K562 (cell line): ENCODE results near the gene EIF4E. TPM values are rescaled to one million over a fixed set of nuclear protein-coding genes. Genes with fewer than 3 reads are reported as not detected.

Experiments used
- BMI1 ChIP-seq: fragments of 150-350 bp; IDR thresholded peaks from 2 replicates; pipeline ENCODE4 v1.6.1; 2014; ENCODE audit warnings: low read length
- ELF4 ChIP-seq: fragments of 450-650 bp; formaldehyde crosslinking; IDR thresholded peaks from 2 replicates; pipeline ENCODE4 v1.4.0; 2022; ENCODE audit warnings: missing genetic modification characterization
- ETV1 ChIP-seq: fragments of 450-650 bp; conservative IDR thresholded peaks from 2 replicates; pipeline ENCODE4 v1.6.1; 2016; ENCODE audit warnings: missing genetic modification characterization, control low read depth, low read depth, missing compliant biosample characterization
- GABPB1 ChIP-seq: sonication (generic); formaldehyde crosslinking; IDR thresholded peaks from 2 replicates; pipeline ENCODE4 v1.8.0; 2022; ENCODE audit warnings: mild to moderate bottlenecking, missing genetic modification reagents
- JUNB ChIP-seq: fragments of 450-650 bp; formaldehyde crosslinking; conservative IDR thresholded peaks from 2 replicates; pipeline ENCODE4 v1.4.0; 2020; ENCODE audit warnings: mild to moderate bottlenecking
- KLF1 ChIP-seq: fragments of 450-650 bp; IDR thresholded peaks from 2 replicates; pipeline ENCODE4 v1.6.1; 2016; ENCODE audit warnings: missing genetic modification characterization, missing compliant biosample characterization
- MEIS2 ChIP-seq: fragments of 450-650 bp; IDR thresholded peaks from 2 replicates; pipeline ENCODE4 v1.6.1; 2014; ENCODE audit warnings: mild to moderate bottlenecking; ENCODE audit not compliant: partially characterized antibody
- MXI1 ChIP-seq: IDR thresholded peaks from 2 replicates; pipeline ENCODE4 v1.6.1; 2011; ENCODE audit warnings: low read depth, mild to moderate bottlenecking, improper control_type of control experiment, low read length
- MYC ChIP-seq, 2 experiments: fragments of 250-450 bp in 1 of 2; sonication (Bioruptor Pico) in 1 of 2; IDR thresholded peaks; 2 replicates each; pipeline versions ENCODE4 v1.5.1 to v1.6.1; 2012 to 2021; ENCODE audit warnings: low read depth in 2 of 2, borderline replicate concordance in 1 of 2, improper control_type of control experiment in 1 of 2, low read length in 1 of 2, mild to moderate bottlenecking in 1 of 2, moderate library complexity in 1 of 2
- RAD21 ChIP-seq, 2 experiments: fragments of 250-450 bp in 1 of 2; fragments of 450-650 bp in 1 of 2; sonication (Bioruptor Pico) in 1 of 2; formaldehyde crosslinking in 1 of 2; IDR thresholded peaks in 1 of 2; conservative IDR thresholded peaks in 1 of 2; 2 replicates each; pipeline versions ENCODE4 v1.4.0 to v1.8.0; 2020 to 2022; ENCODE audit warnings: mild to moderate bottlenecking in 2 of 2, moderate library complexity in 1 of 2
- USF2 ChIP-seq: sonication (generic); formaldehyde crosslinking; IDR thresholded peaks from 2 replicates; pipeline ENCODE4 v1.5.0; 2020; ENCODE audit warnings: missing genetic modification reagents
- ZNF592 ChIP-seq: fragments of 450-650 bp; IDR thresholded peaks from 2 replicates; pipeline ENCODE4 v1.6.1; 2017; ENCODE audit warnings: antibody characterized with exemption, mild to moderate bottlenecking
- ZNF699 ChIP-seq: fragments of 250-450 bp; sonication (Bioruptor Pico); IDR thresholded peaks from 2 replicates; pipeline ENCODE4 v1.8.0; 2021; ENCODE audit warnings: mild to moderate bottlenecking, moderate library complexity; ENCODE audit not compliant: insufficient replicate concordance
- polyA plus RNA-seq, 8 experiments: library from polyadenylated mRNA; depleted of rRNA in 4 of 8; stranded (reverse) in 5 of 8; unstranded in 3 of 8; fragments of >200 nt; fragmentation: Nextera tagmentation in 2 of 8; fragmentation: Illumina TruSeq in 1 of 8; extraction: Ambion mirVana in 2 of 8; extraction: Trizol in 1 of 8; gene quantifications; 2 replicates each; pipeline versions ENCODE4 v1.2.1 to v1.2.3, GENCODE V29; 2011 to 2014; ENCODE audit warnings: inconsistent platforms in 1 of 8, missing spikeins in 1 of 8
- total RNA-seq, 7 experiments: library from RNA; depleted of rRNA in 6 of 7; stranded (reverse); fragments of >200 nt in 6 of 7; fragmentation: Illumina TruSeq in 2 of 7; extraction: Trizol in 2 of 7; gene quantifications; 2 replicates each; pipeline versions ENCODE4 v1.2.1 to v1.2.3, GENCODE V29; 2011 to 2021; ENCODE audit warnings: low replicate concordance in 1 of 7
- TF ChIP-seq, protein P1 (sequence below): fragments of 450-650 bp; IDR thresholded peaks from 2 replicates; pipeline ENCODE4 v1.6.1; 2017; ENCODE audit warnings: antibody characterized with exemption

Gene EIF4E
- total and polyA plus RNA-seq, 9 of the 15 experiments (the other 6 are each of a cell fraction or from before 2014, with no cell fraction given): 164 to 489 (median 179) TPM

DNA sequence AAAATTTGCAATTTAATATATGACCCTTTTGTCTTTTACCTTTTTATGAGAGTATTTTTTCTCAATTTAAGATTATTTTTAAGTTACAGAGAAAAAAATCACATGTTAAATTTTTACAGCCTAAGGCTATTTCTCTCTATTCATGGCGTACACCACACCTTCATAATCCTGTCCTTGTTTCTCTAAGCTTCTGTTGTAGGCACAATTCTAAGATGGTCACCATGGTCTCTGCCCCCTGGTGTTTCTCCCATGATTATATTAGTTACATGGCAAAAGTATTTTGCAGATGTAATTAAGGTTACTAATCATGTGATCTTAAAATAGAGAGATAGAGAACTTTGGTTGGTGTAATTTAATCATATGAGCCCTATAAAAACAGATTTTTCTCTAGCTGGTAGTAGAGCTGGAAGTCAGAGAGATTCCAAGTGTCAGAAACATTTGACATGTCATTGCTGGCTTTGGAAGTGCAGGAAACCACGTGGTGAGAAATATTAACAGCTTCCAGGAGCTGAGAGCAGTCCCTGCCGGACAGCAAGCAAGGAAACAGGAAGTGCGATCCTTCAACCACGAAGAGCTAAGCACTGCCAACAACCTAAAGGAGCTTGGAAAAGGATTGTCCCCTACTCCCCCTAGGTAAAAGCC is 89.8 kb downstream of the EIF4E start (continued):
- TF ChIP-seq ELF4 (CRISPR knock-in tag) (no peak), MXI1 (0 out of 2 replicates have a peak, but pooled peaks have one; percentile 33), GABPB1 (CRISPR knock-in tag) (peak; percentile 58), KLF1 (tag) (no peak), BMI1 (no peak), RAD21 (CRISPR knock-in tag; conservative IDR thresholded peaks at IDR 0.05 in 1 of 2, IDR thresholded peaks at IDR 0.05 in 1 of 2) (peak in 1 of 2 experiments; percentile 35; a peak in 1 of 4 replicates), MYC (IDR thresholded peaks at IDR 0.05; ENCODE audit: low read depth, low read length) (peak; percentile 83), MYC (CRISPR knock-in tag; IDR thresholded peaks at IDR 0.05; ENCODE audit: borderline replicate concordance, low read depth) (no peak), MEIS2 (peak; percentile 36), ZNF699 (CRISPR knock-in tag) (no peak), USF2 (CRISPR knock-in tag) (peak; percentile 59), ZNF592 (peak; percentile 73), ETV1 (tag) (peak; percentile 63), JUNB (no peak)
- TF ChIP-seq, protein P1, sequence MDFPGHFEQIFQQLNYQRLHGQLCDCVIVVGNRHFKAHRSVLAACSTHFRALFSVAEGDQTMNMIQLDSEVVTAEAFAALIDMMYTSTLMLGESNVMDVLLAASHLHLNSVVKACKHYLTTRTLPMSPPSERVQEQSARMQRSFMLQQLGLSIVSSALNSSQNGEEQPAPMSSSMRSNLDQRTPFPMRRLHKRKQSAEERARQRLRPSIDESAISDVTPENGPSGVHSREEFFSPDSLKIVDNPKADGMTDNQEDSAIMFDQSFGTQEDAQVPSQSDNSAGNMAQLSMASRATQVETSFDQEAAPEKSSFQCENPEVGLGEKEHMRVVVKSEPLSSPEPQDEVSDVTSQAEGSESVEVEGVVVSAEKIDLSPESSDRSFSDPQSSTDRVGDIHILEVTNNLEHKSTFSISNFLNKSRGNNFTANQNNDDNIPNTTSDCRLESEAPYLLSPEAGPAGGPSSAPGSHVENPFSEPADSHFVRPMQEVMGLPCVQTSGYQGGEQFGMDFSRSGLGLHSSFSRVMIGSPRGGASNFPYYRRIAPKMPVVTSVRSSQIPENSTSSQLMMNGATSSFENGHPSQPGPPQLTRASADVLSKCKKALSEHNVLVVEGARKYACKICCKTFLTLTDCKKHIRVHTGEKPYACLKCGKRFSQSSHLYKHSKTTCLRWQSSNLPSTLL: no peak
